ENCODE results near the gene DEGS1. TPM values are rescaled to one million over a fixed set of nuclear protein-coding genes. Genes with fewer than 3 reads are reported as not detected.

The DEGS1 gene
- 10 to 100 TPM; 40.9 to 41.3 TPM for total RNA-seq

DNA sequence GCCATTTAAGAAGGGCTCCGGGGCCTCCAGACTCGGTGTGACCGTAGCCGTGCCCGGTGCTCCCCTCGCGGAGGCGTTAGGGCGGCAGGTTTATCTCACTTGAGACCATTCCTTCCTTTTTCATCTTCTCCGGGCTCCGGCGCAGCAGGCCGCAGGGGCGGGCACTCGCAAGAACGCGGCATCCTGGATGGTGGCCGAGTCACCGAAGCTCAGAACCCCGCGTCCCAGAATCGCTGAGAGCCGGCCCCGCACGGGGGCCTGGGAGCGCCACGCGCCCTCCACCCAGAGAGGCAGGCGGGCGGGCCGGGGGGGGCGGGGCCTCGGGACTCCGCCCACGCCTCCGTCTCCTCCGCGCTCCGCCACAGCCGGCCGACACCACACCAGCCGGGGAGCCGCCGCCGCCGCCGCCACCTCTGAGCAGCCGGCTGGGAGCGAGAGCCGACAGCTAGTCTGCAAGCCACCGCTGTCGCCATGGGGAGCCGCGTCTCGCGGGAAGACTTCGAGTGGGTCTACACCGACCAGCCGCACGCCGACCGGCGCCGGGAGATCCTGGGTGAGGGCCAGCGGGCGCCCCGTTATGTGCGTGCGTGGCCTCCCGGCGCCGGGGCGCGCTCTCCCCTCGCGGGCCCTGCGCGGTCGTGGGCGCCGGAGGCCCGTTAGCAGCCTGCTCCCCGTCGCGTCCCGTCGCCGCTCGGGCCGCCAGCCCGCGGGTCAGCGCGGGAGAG lies at the start of gene DEGS1:
Gene DEGS1 (plus strand): TSS at position 375 of the 725 bp plus-strand sequence. CDS start 97 bp downstream, at position 472.
- Mint-ChIP-seq H3K27me3 (no peaks in the 10 kb centered on the region), H3K4me3 (peak within 1 kb of the TSS; percentile 92), H3K27ac (peak within 1 kb of the TSS; percentile 91), H3K4me1 (peaks cover 44% of the 10 kb centered on the region), H3K36me3 (peaks cover 30% of the 10 kb centered on the region), H3K9me3 (no peaks in the 10 kb centered on the region)
- peak; percentile 88 for DNase-seq

DNA sequence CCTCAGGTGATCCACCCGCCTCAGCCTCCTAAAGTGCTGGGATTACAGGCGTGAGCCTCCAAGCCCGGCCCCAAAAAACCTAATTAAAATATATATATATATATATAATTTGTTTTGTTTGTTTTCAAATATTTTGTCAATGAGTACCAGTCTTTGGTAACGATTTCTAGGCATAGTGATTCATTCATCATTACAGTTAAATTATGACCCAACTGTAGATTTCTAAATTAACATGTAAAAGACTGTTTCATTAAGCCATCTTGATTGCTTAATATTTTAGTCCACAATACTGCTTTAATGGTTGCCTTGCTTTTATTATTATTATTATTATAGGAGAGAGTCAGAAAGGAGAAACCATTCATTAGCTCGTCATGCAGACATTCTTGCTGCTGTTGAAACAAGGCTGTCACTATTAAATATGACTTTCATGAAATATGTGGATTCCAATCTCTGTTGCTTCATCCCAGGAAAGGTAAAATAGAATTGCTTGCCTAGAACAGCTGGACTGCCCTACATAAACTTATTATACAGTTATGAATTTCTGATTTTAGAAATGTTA lies 49.2 kb upstream of the DEGS1 start:
- peaks cover 26% of the 10 kb centered on the region for H3K36me3 Mint-ChIP-seq
- no peak overlapping the region for H3K27ac Mint-ChIP-seq
- H3K4me3 Mint-ChIP-seq, result no peak overlapping the region
- H3K4me1 Mint-ChIP-seq, result no peaks in the 10 kb centered on the region
- H3K9me3 Mint-ChIP-seq, result no peaks in the 10 kb centered on the region
- H3K27me3 Mint-ChIP-seq, result no peaks in the 10 kb centered on the region
- no peak for DNase-seq

DNA sequence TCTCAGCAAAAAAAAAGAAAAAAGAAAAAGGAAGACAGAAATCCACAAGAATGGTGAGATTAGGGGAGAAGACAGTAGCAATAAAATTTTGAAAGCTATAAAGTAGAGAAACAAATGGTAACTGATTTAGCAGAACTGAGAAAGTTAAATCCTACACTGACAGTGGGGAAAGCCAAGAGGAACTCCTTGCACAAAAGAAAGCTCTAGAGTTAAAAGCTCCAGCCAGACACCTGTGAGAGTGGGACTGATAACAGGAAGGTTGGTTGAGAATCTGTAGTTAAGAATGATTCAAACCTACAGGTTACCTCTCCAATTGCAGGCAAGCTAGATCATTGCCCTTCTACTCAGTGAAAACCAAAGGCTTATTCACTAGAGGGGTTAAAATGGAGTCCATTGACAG lies 45.5 kb upstream of the DEGS1 start:
- Mint-ChIP-seq H3K9me3 (no peaks in the 10 kb centered on the region), H3K27ac (no peak overlapping the region), H3K4me1 (no peaks in the 10 kb centered on the region), H3K36me3 (peaks cover 2% of the 10 kb centered on the region), H3K27me3 (no peaks in the 10 kb centered on the region), H3K4me3 (no peak overlapping the region)
- no peak for DNase-seq

DNA sequence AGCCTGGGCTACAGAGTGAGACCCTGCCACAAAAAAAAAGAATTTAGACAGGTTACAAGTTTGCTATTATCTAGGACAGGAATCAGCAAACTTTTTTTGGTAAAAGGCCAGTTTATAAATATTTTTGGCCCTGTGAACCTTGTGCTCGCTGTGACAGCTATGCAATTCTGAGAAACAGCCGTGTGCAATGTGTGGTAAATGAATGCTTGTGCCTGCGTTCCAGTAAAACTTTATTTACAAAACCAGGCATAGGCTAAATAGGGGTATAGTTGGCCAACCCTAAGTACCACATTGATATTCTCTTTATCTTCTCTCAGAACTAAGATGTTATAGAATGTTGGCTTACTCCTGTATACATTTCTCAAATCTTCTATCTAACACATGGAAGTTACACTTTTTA lies 44.8 kb upstream of the DEGS1 start:
- Mint-ChIP-seq H3K27me3 (no peaks in the 10 kb centered on the region), H3K4me3 (no peak overlapping the region), H3K9me3 (no peaks in the 10 kb centered on the region), H3K36me3 (peaks cover 2% of the 10 kb centered on the region), H3K27ac (no peak overlapping the region), H3K4me1 (no peaks in the 10 kb centered on the region)
- DNase-seq, result no peak

DNA sequence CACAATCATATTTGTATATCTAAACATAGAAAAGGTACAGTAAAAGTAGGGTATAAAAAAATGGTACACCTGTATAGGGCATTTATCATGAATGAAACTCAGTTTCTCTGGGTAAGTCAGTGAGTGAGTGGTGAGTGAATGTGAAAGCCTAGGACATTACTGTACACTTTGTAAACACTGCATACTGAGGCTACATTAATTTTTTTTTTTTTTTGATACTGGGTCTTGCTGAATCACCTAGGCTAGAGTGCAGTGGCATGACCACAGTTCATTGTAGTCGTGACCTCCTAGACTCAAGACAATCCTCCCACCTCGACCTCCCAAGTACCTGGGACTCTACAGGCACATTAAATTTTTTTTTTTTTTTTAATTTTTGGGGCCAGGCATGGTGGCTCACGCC lies 41.3 kb upstream of the DEGS1 start:
- H3K27me3 Mint-ChIP-seq, result no peaks in the 10 kb centered on the region

DNA sequence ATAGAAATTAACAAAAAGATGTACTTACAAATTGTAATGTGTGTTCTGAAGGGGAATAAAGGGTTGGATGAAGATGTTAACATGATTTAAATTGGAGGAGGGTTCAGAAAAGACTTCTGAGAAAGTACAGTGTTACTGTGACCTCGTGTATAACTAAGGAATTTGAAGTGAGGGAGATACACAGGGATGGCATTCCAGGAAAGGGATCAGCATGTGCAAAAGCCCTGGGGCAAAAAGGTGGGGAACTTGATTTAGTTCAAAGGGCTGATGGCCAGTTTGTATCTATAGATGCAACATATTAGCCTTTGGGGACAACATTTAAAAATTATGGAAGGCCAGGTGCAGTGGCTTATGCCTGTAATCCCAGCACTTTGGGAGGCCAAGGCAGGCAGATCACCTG lies 33.3 kb upstream of the DEGS1 start:
- no peak for DNase-seq
- H3K9me3 Mint-ChIP-seq, result no peaks in the 10 kb centered on the region
- H3K27me3 Mint-ChIP-seq, result no peaks in the 10 kb centered on the region
- H3K27ac Mint-ChIP-seq, result no peak overlapping the region
- peaks cover 4% of the 10 kb centered on the region for H3K4me1 Mint-ChIP-seq
- peaks cover 10% of the 10 kb centered on the region for H3K36me3 Mint-ChIP-seq
- no peak overlapping the region for H3K4me3 Mint-ChIP-seq

More for the DNA sequence above, 41.3 kb upstream of the DEGS1 start:
- Mint-ChIP-seq H3K27ac (no peak overlapping the region), H3K4me1 (no peaks in the 10 kb centered on the region), H3K36me3 (no peaks in the 10 kb centered on the region), H3K4me3 (no peak overlapping the region), H3K9me3 (no peaks in the 10 kb centered on the region)
- DNase-seq, result no peak

DNA sequence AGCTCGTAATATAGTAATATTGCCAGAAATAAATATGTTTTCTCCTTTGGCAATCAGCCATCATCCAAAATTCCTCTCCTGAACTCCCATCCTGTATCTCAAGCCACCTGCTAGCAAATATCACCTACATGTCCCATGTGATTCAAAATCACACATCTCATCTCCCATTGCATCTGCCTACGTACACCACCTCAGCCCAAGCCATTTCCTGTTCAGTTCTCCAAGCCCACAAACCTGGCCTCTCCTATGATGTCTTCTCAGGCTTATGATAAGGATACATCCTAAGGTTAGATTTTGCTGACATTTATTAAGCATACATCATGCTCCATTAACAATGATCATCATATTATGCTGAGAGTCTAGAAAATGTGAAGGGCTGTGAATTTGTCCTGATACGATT lies 31.9 kb upstream of the DEGS1 start:
- Mint-ChIP-seq H3K36me3 (peaks cover 10% of the 10 kb centered on the region), H3K9me3 (no peaks in the 10 kb centered on the region), H3K4me3 (no peak overlapping the region), H3K27me3 (no peaks in the 10 kb centered on the region), H3K4me1 (peaks cover 4% of the 10 kb centered on the region), H3K27ac (no peak overlapping the region)
- no peak for DNase-seq

DNA sequence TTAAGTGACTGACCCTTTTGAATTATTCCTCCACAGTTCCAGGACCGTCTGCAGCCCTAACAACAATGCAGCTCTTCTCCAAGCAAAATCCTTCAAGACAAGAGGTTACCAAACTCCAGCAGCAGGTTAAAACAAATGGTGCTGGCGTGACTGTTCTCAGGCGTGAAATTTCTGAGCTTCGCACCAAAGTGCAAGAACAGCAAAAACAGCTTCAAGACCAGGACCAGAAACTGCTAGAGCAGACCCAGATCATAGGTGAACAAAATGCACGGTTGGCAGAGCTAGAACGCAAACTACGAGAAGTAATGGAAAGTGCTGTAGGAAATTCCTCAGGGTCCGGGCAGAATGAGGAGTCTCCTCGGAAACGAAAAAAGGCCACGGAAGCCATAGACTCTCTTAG lies 25.7 kb upstream of the DEGS1 start:
- H3K27ac Mint-ChIP-seq, result no peak overlapping the region
- H3K9me3 Mint-ChIP-seq, result no peaks in the 10 kb centered on the region
- no peak for DNase-seq
- H3K4me1 Mint-ChIP-seq, result no peaks in the 10 kb centered on the region
- H3K36me3 Mint-ChIP-seq, result peaks cover 8% of the 10 kb centered on the region
- no peaks in the 10 kb centered on the region for H3K27me3 Mint-ChIP-seq
- no peak overlapping the region for H3K4me3 Mint-ChIP-seq

DNA sequence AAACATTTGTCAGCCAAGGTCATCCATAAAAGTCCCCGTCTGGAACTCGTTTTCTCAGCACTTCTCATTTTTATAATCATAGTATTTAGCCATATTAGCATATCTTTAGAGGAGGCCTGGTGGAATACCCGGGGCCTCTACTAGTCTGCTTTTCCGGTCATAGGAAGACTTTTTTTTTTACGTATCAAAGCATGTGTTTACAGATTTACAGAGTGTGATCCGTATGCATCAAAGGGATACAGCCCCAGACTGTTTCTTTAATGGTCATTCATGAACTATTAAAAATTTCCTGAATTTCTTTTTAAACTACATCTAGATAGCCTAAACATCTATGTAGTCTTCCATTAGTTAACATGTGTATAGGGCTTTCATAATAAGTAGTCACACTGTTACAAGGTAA lies 23.5 kb upstream of the DEGS1 start:
- peaks cover 6% of the 10 kb centered on the region for H3K36me3 Mint-ChIP-seq
- H3K4me1 Mint-ChIP-seq, result no peaks in the 10 kb centered on the region
- no peaks in the 10 kb centered on the region for H3K27me3 Mint-ChIP-seq
- no peak overlapping the region for H3K4me3 Mint-ChIP-seq
- H3K27ac Mint-ChIP-seq, result no peak overlapping the region
- no peaks in the 10 kb centered on the region for H3K9me3 Mint-ChIP-seq
- no peak for DNase-seq

DNA sequence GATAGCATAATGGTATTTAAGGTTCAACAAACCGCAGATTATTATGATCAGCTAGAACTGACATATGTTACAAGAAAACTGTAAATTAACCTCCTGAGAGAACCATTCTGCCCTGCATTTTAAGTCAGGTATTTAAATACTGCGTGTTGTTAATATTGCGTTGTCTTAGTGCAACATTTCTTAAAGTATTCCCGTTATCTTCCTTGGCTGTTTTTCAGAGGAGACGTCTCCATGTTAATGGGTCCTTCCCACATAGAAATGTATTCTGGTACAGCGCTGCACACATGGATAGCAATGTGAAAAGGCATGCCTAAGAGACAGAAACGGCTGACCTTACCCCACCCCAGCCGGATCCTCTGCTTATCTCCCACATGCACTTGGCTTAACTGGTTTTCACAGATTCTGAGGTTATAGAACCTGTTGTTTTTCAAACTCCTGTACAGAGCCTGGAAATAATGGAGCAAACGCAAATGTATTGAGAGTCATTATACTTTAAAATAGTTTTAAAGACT lies 22.8 kb upstream of the DEGS1 start:
- Mint-ChIP-seq H3K9me3 (no peaks in the 10 kb centered on the region), H3K4me3 (no peak overlapping the region), H3K27ac (no peak overlapping the region), H3K36me3 (peaks cover 6% of the 10 kb centered on the region), H3K27me3 (no peaks in the 10 kb centered on the region), H3K4me1 (no peaks in the 10 kb centered on the region)
- DNase-seq, result no peak

DNA sequence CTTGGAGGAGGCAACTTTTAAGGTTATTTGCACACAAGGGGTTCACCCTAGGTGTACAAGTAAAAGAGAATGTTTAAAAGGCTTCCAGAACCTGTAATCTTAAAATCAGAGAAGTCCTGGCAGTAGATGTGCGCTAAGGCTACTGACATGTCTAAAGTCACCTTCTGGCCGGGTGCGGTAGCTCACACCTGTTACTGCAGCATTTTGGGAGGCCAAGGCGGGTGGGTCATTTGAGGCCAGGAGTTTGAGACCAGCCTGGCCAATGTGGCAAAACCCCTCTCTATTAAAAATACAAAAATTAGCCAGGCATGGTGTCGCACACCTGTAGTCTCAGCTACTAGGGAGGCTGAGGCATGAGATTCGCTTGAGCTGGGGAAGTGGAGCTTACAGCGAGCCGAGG lies 20.3 kb upstream of the DEGS1 start:
- Mint-ChIP-seq H3K4me3 (no peak overlapping the region), H3K36me3 (peaks cover 2% of the 10 kb centered on the region), H3K4me1 (no peaks in the 10 kb centered on the region), H3K27me3 (no peaks in the 10 kb centered on the region), H3K27ac (no peak overlapping the region), H3K9me3 (peaks cover 1% of the 10 kb centered on the region)
- DNase-seq, result no peak

DNA sequence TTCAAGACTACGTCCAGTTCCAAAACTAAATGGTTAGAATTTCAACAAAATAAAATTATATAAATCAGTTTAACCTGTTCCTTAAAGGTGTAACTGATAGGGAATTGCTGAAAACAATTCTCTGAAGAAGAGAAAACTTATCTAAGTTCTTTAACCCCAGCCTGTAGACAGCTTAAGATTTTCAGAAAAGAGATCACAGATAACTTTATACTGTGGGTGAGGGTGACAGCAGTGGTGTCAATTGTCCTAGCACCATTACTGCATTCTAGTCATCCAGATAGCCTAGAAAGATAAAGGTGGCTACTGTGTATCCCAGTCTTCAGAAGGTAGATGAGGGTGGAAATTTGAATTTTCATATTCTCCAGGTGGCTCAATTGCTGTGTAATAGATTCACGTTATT lies 19.7 kb upstream of the DEGS1 start:
- Mint-ChIP-seq H3K27ac (no peak overlapping the region), H3K4me3 (no peak overlapping the region)

DNA sequence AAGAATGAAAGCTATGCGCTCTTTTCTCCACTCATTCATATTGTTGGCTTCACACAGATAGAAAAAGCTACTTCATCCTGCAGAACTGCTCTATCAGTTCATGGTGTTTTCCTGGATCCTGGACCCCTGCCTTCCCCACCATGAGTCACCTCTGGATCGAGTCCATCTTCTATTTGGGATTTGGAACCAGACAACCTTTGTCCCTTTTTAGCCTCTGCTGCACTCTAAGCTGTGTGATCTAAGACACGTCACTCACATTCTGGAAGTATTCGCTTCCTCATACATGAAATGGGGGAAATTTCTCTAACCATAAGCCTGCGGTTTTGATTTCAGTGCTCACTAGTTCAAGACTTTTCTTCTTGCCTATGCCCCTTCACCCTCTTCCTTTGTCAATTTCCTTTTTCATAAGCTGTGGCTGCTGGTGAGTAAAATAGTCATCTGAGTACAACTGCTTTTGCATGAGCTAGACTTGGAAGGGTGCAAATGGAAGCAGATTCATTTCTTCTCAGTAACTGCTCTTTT lies 14.1 kb upstream of the DEGS1 start:
- H3K27me3 Mint-ChIP-seq, result no peaks in the 10 kb centered on the region
- H3K4me1 Mint-ChIP-seq, result peaks cover 26% of the 10 kb centered on the region
- H3K27ac Mint-ChIP-seq, result peak overlapping the region; percentile 70
- peak; percentile 17 for DNase-seq
- H3K4me3 Mint-ChIP-seq, result peak overlapping the region; percentile 3
- peaks cover 12% of the 10 kb centered on the region for H3K9me3 Mint-ChIP-seq
- peaks cover 6% of the 10 kb centered on the region for H3K36me3 Mint-ChIP-seq

More for the DNA sequence above, 19.7 kb upstream of the DEGS1 start:
- no peak for DNase-seq
- peaks cover 1% of the 10 kb centered on the region for H3K9me3 Mint-ChIP-seq
- H3K36me3 Mint-ChIP-seq, result peaks cover 2% of the 10 kb centered on the region
- no peaks in the 10 kb centered on the region for H3K27me3 Mint-ChIP-seq
- H3K4me1 Mint-ChIP-seq, result no peaks in the 10 kb centered on the region

DNA sequence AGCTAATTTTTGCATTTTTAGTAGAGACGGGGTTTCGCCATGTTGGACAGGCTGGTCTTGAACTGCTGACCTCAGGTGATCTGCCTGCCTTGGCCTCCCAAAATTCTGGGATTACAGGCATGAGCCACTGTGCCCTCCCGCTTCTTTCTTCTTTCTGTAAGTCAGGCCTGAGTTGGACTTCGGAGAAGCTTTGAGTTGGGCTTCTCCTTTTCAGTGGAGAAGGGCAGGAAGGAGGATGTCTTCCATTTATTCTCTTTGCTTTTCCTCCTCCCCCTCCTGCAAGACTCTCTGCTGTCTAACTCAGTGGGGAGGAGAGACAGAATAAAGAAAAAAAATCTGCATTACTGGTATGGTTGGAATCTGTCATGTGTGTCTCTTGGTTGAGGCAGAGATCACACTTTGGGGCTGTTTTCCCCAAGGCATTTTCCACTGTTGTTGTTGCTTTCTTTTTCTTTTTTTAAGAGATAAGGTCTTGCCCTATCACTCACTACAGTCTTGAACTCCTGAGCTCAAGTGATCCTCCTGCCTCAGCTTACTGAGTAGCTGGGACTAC lies 13.2 kb upstream of the DEGS1 start:
- Mint-ChIP-seq H3K27ac (no peak overlapping the region), H3K4me1 (peaks cover 26% of the 10 kb centered on the region), H3K4me3 (no peak overlapping the region), H3K36me3 (peaks cover 6% of the 10 kb centered on the region), H3K27me3 (no peaks in the 10 kb centered on the region), H3K9me3 (peaks cover 12% of the 10 kb centered on the region)
- DNase-seq, result no peak

DNA sequence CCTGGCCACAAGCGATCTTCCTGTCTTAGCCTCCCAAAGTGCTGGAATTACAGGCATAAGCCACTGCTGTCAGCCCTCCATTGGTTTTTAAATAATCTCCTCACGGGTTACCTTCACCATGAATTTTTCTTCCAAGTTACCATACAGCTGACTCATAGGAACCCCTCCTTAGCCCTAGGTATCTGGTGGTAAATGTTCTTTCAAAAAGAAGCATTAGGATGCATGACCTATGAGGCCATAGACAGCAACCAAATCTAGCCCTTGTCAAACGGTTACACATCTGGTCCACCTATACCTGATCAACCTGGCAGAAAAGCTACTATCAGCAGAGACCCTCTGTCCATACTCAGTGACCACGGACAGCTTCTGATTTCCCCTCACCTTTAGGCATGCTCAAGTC lies 12.7 kb upstream of the DEGS1 start:
- Mint-ChIP-seq H3K27ac (peak overlapping the region; percentile 18), H3K4me3 (no peak overlapping the region), H3K27me3 (no peaks in the 10 kb centered on the region), H3K36me3 (peaks cover 6% of the 10 kb centered on the region), H3K4me1 (peaks cover 26% of the 10 kb centered on the region), H3K9me3 (peaks cover 12% of the 10 kb centered on the region)
- no peak for DNase-seq
